Measurements from ENCODE around the gene WSB2. TPM values are rescaled to one million over a fixed set of nuclear protein-coding genes. Genes with fewer than 3 reads are reported as not detected.

The WSB2 gene
- total and polyA plus RNA-seq, 2 of the 8 experiments (the other 6 are each of a cell fraction or from before 2014, with no cell fraction given): 47.5 to 58.2 TPM

- peaks cover 5% of the 10 kb centered on the region; the same call in 1 of the 2 replicates for H3K23me2 ChIP-seq (ENCODE audit: low read depth, low read length)
- TF ChIP-seq ATF3 (IDR thresholded peaks at IDR 0.05; ENCODE audit: insufficient read depth, low read depth, low read length) (no peak), SIX5 (IDR thresholded peaks at IDR 0.05; ENCODE audit: low read depth, low read length) (no peak), TAF7 (optimal IDR thresholded peaks at IDR 0.05; ENCODE audit: borderline replicate concordance, low read depth, low read length) (no peak), MAFK (IDR thresholded peaks at IDR 0.05; ENCODE audit: low read depth, low read length) (no peak), PHF8 (conservative IDR thresholded peaks at IDR 0.05; ENCODE audit: low read depth, low read length) (no peak), GTF2F1 (IDR thresholded peaks at IDR 0.05; ENCODE audit: borderline replicate concordance, low read depth, low read length) (no peak), GABPA (IDR thresholded peaks at IDR 0.05; ENCODE audit: borderline replicate concordance, insufficient read depth, low read length) (no peak), CREB1 (IDR thresholded peaks at IDR 0.05) (no peak), E2F6 (IDR thresholded peaks at IDR 0.05) (no peak), TCF12 (IDR thresholded peaks at IDR 0.05; ENCODE audit: low read depth, low read length) (no peak)
These were observed 40.1 kb upstream of the WSB2 start for GRCh38 chr12:118101051-118101450.

More at GRCh38 chr12:118101051-118101450, 40.1 kb upstream of the WSB2 start:
- Histone ChIP-seq H3K79me1 (ENCODE audit: low read depth, low read length) (peaks cover 7% of the 10 kb centered on the region), H3K4me1 (replicated peaks in 1 of 4; ENCODE audit: control insufficient read depth in 3 of 4, insufficient read depth in 4 of 4, low read length in 3 of 4) (peaks cover 0 to 9% (median 5%) of the 10 kb centered on the region in 4 experiments; a peak in 4 of 7 replicates), H4K91ac (replicated peaks; ENCODE audit: insufficient read length, low read length) (no peak overlapping the region), H3K4ac (replicated peaks; ENCODE audit: insufficient read length, low read depth, low read length) (no peak overlapping the region), H3K27ac (ENCODE audit: low read depth, low read length) (no peak overlapping the region), H3K79me2 (ENCODE audit: control insufficient read depth in 1 of 2, insufficient read depth in 2 of 2, low read length in 2 of 2) (peaks cover 8 to 51% of the 10 kb centered on the region in 2 experiments), H3K4me2 (ENCODE audit: insufficient read depth in 1 of 2, low read depth in 2 of 2, low read length in 2 of 2) (no peak overlapping the region), H3K9ac (replicated peaks in 1 of 4; ENCODE audit: extremely low read depth in 1 of 4, low read depth in 3 of 4, low read length in 3 of 4) (no peak overlapping the region), H3K56ac (replicated peaks; ENCODE audit: insufficient read length, low read depth, low read length) (no peak overlapping the region), H3K4me3 (ENCODE audit: extremely low read depth in 1 of 4, insufficient read depth in 2 of 4, low read depth in 3 of 4, low read length in 4 of 4) (no peak overlapping the region), H3K14ac (ENCODE audit: insufficient read length) (no peak overlapping the region), H3K27me3 (replicated peaks in 1 of 4; ENCODE audit: control insufficient read depth in 3 of 4, extremely low read depth in 1 of 4, insufficient read depth in 3 of 4, low read length in 3 of 4) (no peaks in the 10 kb centered on the region), H2BK120ac (replicated peaks; ENCODE audit: low read depth, low read length) (no peak overlapping the region), H2BK15ac (ENCODE audit: low read length) (no peak overlapping the region), H2AFZ (ENCODE audit: low read length) (no peak overlapping the region), H3K36me3 (ENCODE audit: control insufficient read depth in 2 of 4, insufficient read depth in 4 of 4, low read length in 3 of 4) (peaks cover 3 to 8% (median 4%) of the 10 kb centered on the region in 4 experiments; a peak in 5 of 8 replicates), H2AK5ac (ENCODE audit: low read depth, low read length) (no peak overlapping the region), H3K18ac (ENCODE audit: extremely low read depth, low read length) (no peak overlapping the region), H4K8ac (ENCODE audit: extremely low read depth, insufficient read depth, low read length) (no peak overlapping the region), H4K20me1 (replicated peaks in 1 of 2; ENCODE audit: control insufficient read depth in 1 of 2, insufficient read depth in 2 of 2, low read length in 2 of 2) (no peaks in the 10 kb centered on the region), H3K23ac (ENCODE audit: insufficient read length) (no peak overlapping the region), H2BK12ac (ENCODE audit: low read depth, low read length) (no peak overlapping the region), H3K9me3 (ENCODE audit: insufficient read depth in 2 of 2, low read depth in 1 of 2, low read length in 1 of 2) (no peaks in the 10 kb centered on the region), H4K5ac (ENCODE audit: insufficient read length, low read depth, low read length) (no peak overlapping the region), H2BK5ac (ENCODE audit: low read depth, low read length) (no peak overlapping the region), H2BK20ac (ENCODE audit: low read length) (no peak overlapping the region)
- FAIRE-seq (no peak), DNase-seq (ENCODE audit: low read depth in 1 of 2, low spot score in 2 of 2) (no peak)
- ChIA-PET CTCF (ENCODE audit: partially characterized antibody) (interaction anchor here (0.6 to 1.9 kb wide), 2 partner anchors 37 to 277 kb away, joined by 3 to 8 read pairs; no protein-coding TSS in a partner anchor), POLR2A (ENCODE audit: partially characterized antibody) (interaction anchor here (0.8 to 7.3 kb wide), 6 partner anchors 9 to 275 kb away, joined by 3 to 103 read pairs (median 19); partner anchors contain the start of genes PEBP1, SUDS3 and WSB2)
- whole genome bisulfite sequencing, 2 experiments (ENCODE audit: extremely low coverage in 1 of 2, insufficient coverage in 1 of 2, insufficient read length in 1 of 2, insufficient replicate concordance in 2 of 2, low coverage in 1 of 2, low lambda C conversion rate in 2 of 2, missing lambda C conversion rate in 1 of 2): 91% methylated on average over 3 of the region's 3 CpGs; no CpG with 5 or more reads in 1 of the 2 experiments
